H1 (cell line): ENCODE results near the gene UBN1. TPM values are rescaled to one million over a fixed set of nuclear protein-coding genes. Genes with fewer than 3 reads are reported as not detected.

Experiments used
- CTCF ChIA-PET: fragments of 300-600 bp; sonication (Branson Sonifier 250); formaldehyde crosslinking; loops from one replicate; lab custom pipeline; 2021; ENCODE audit not compliant: partially characterized antibody; lab: Charles Lee
- POLR2A ChIA-PET: fragments of 300-600 bp; sonication (Branson Sonifier 250); formaldehyde crosslinking; loops from one replicate; lab custom pipeline; 2021; ENCODE audit warnings: inconsistent platforms; ENCODE audit not compliant: partially characterized antibody; lab: Charles Lee
- DNase-seq, 2 experiments: peaks; one replicate each; pipeline versions ENCODE4 v3.0.0 to v3.0.0-alpha.2; 2010 to 2022; ENCODE audit warnings: low spot score in 2 of 2, low read depth in 1 of 2, mixed read lengths in 1 of 2
- FAIRE-seq: peaks from 2 replicates; lab custom pipeline; 2011; peaks lifted over from hg19 to GRCh38; lab: Jason Lieb, UNC
- H2AFZ ChIP-seq: 2 replicates; pipeline ENCODE4 v1.8.1; 2012; ENCODE audit warnings: low read length, inconsistent platforms
- H2AK5ac ChIP-seq: 2 replicates; pipeline ENCODE4 v1.6.1; 2013; ENCODE audit warnings: low read depth, low read length
- H2BK120ac ChIP-seq: replicated peaks from 2 replicates; pipeline ENCODE3; 2013; ENCODE audit warnings: low read depth, low read length, inconsistent platforms
- H2BK12ac ChIP-seq: 2 replicates; pipeline ENCODE4 v1.6.1; 2013; ENCODE audit warnings: low read depth, low read length
- H2BK15ac ChIP-seq: 2 replicates; pipeline ENCODE4 v1.6.1; 2013; ENCODE audit warnings: low read length
- H2BK20ac ChIP-seq: 2 replicates; pipeline ENCODE4 v1.6.1; 2013; ENCODE audit warnings: low read length
- H2BK5ac ChIP-seq: 2 replicates; pipeline ENCODE4 v1.6.1; 2013; ENCODE audit warnings: low read depth, low read length
- H3K14ac ChIP-seq: 2 replicates; pipeline ENCODE4 v1.6.1; 2013; ENCODE audit warnings: inconsistent platforms; ENCODE audit not compliant: insufficient read length
- H3K18ac ChIP-seq: 2 replicates; pipeline ENCODE4 v1.6.1; 2013; ENCODE audit warnings: low read length; ENCODE audit errors: extremely low read depth
- H3K23ac ChIP-seq: 2 replicates; pipeline ENCODE4 v1.6.1; 2013; ENCODE audit warnings: inconsistent platforms; ENCODE audit not compliant: insufficient read length
- H3K23me2 ChIP-seq: 2 replicates; pipeline ENCODE4 v1.6.1; 2013; ENCODE audit warnings: low read depth, low read length
- H3K27ac ChIP-seq: 2 replicates; pipeline ENCODE4 v1.6.1; 2011; ENCODE audit warnings: low read depth, low read length, inconsistent platforms
- H3K27me3 ChIP-seq, 4 experiments: replicated peaks in 1 of 4; 1 replicate in 1 of 4; 2 replicates in 3 of 4; pipeline versions ENCODE4 v1.6.1 to v1.8.1; 2011 to 2013; ENCODE audit warnings: low read length in 3 of 4, mild to moderate bottlenecking in 3 of 4, inconsistent platforms in 2 of 4, mixed read lengths in 2 of 4, moderate library complexity in 1 of 4; ENCODE audit not compliant: control insufficient read depth in 3 of 4, insufficient read depth in 3 of 4; ENCODE audit errors: extremely low read depth in 1 of 4
- H3K36me3 ChIP-seq, 4 experiments: 2 replicates each; pipeline versions ENCODE4 v1.6.1 to v1.8.1; 2011 to 2013; ENCODE audit warnings: mild to moderate bottlenecking in 4 of 4, low read length in 3 of 4, moderate library complexity in 2 of 4, control low read depth in 1 of 4, inconsistent platforms in 1 of 4; ENCODE audit not compliant: insufficient read depth in 4 of 4, control insufficient read depth in 2 of 4
- H3K4ac ChIP-seq: replicated peaks from 2 replicates; pipeline ENCODE3; 2013; ENCODE audit warnings: low read length, low read depth, mixed read lengths, inconsistent platforms; ENCODE audit not compliant: insufficient read length
- H3K4me1 ChIP-seq, 4 experiments: replicated peaks in 1 of 4; 1 replicate in 1 of 4; 2 replicates in 3 of 4; pipeline versions ENCODE4 v1.6.1 to v1.8.1; 2011 to 2013; ENCODE audit warnings: low read length in 3 of 4, inconsistent platforms in 2 of 4, mixed read lengths in 1 of 4; ENCODE audit not compliant: insufficient read depth in 4 of 4, control insufficient read depth in 3 of 4
- H3K4me2 ChIP-seq, 2 experiments: 2 replicates each; pipeline versions ENCODE4 v1.6.1 to v1.8.1; 2011 to 2013; ENCODE audit warnings: low read depth in 2 of 2, low read length in 2 of 2, control low read depth in 1 of 2, inconsistent platforms in 1 of 2, mild to moderate bottlenecking in 1 of 2; ENCODE audit not compliant: insufficient read depth in 1 of 2
- H3K4me3 ChIP-seq, 4 experiments: fragments of 200-600, 300-600 bp in 1 of 4; sonication (generic), shearing (Covaris generic), sonication (Bioruptor Twin) in 1 of 4; 2 replicates each; pipeline versions ENCODE4 v1.5.1 to v1.8.1; 2011 to 2016; ENCODE audit warnings: low read length in 4 of 4, low read depth in 3 of 4, control low read depth in 2 of 4, inconsistent platforms in 2 of 4, mild to moderate bottlenecking in 2 of 4, mixed read lengths in 1 of 4, moderate library complexity in 1 of 4; ENCODE audit not compliant: insufficient read depth in 2 of 4; ENCODE audit errors: extremely low read depth in 1 of 4
- H3K56ac ChIP-seq: replicated peaks from 2 replicates; pipeline ENCODE3; 2013; ENCODE audit warnings: low read depth, mild to moderate bottlenecking, mixed read lengths, low read length, inconsistent platforms; ENCODE audit not compliant: insufficient read length
- H3K79me1 ChIP-seq: 2 replicates; pipeline ENCODE4 v1.6.1; 2013; ENCODE audit warnings: low read depth, low read length, control low read depth
- H3K79me2 ChIP-seq, 2 experiments: 2 replicates each; pipeline versions ENCODE4 v1.6.1 to v1.8.1; 2012 to 2013; ENCODE audit warnings: low read length in 2 of 2, mild to moderate bottlenecking in 2 of 2, inconsistent platforms in 1 of 2; ENCODE audit not compliant: insufficient read depth in 2 of 2, control insufficient read depth in 1 of 2
- H3K9ac ChIP-seq, 4 experiments: replicated peaks in 1 of 4; 1 replicate in 1 of 4; 2 replicates in 3 of 4; pipeline versions ENCODE4 v1.6.1 to v1.8.1; 2011 to 2013; ENCODE audit warnings: low read depth in 3 of 4, low read length in 3 of 4, control low read depth in 2 of 4, mild to moderate bottlenecking in 2 of 4, moderate library complexity in 2 of 4, inconsistent platforms in 1 of 4; ENCODE audit errors: extremely low read depth in 1 of 4
- H3K9me3 ChIP-seq, 2 experiments: 2 replicates each; pipeline versions ENCODE4 v1.6.1 to v1.8.1; 2012 to 2013; ENCODE audit warnings: mild to moderate bottlenecking in 2 of 2, moderate library complexity in 2 of 2, control low read depth in 1 of 2, inconsistent platforms in 1 of 2, low read depth in 1 of 2, low read length in 1 of 2, mixed read lengths in 1 of 2; ENCODE audit not compliant: insufficient read depth in 2 of 2
- H4K20me1 ChIP-seq, 2 experiments: replicated peaks in 1 of 2; 2 replicates each; pipeline versions ENCODE3 to v1.8.1; 2011 to 2013; ENCODE audit warnings: inconsistent platforms in 2 of 2, low read length in 2 of 2, mild to moderate bottlenecking in 1 of 2; ENCODE audit not compliant: insufficient read depth in 2 of 2, control insufficient read depth in 1 of 2
- H4K5ac ChIP-seq: 2 replicates; pipeline ENCODE4 v1.6.1; 2013; ENCODE audit warnings: low read length, low read depth, mixed read lengths, inconsistent platforms; ENCODE audit not compliant: insufficient read length
- H4K8ac ChIP-seq: 2 replicates; pipeline ENCODE4 v1.8.0; 2013; ENCODE audit warnings: mild to moderate bottlenecking, moderate library complexity, low read length, inconsistent platforms; ENCODE audit not compliant: insufficient read depth; ENCODE audit errors: extremely low read depth
- H4K91ac ChIP-seq: replicated peaks from 2 replicates; pipeline ENCODE3; 2013; ENCODE audit warnings: low read length, mixed read lengths, inconsistent platforms; ENCODE audit not compliant: insufficient read length
- BACH1 ChIP-seq: IDR thresholded peaks from 2 replicates; pipeline ENCODE4 v1.6.1; 2012; ENCODE audit warnings: low read length, improper control_type of control experiment
- BCL11A ChIP-seq, 2 experiments: IDR thresholded peaks; one replicate each; pipeline ENCODE4 v1.6.1; 2011; ENCODE audit warnings: low read depth in 2 of 2, low read length in 2 of 2, mild to moderate bottlenecking in 2 of 2
- CBX5 ChIP-seq: fragments of 300-800, 300-1000 bp; sonication (generic); IDR thresholded peaks from 2 replicates; pipeline ENCODE4 v1.7.1; 2016; ENCODE audit warnings: antibody characterized with exemption, low read length, low read depth
- CEBPB ChIP-seq: IDR thresholded peaks from 2 replicates; pipeline ENCODE4 v1.6.1; 2012; ENCODE audit warnings: low read depth, low read length
- CHD1 ChIP-seq: IDR thresholded peaks from 2 replicates; pipeline ENCODE4 v1.6.1; 2012; ENCODE audit warnings: low read depth, low read length, improper control_type of control experiment
- CTBP2 ChIP-seq: IDR thresholded peaks from 2 replicates; pipeline ENCODE4 v1.7.0; 2011; ENCODE audit warnings: borderline replicate concordance, mild to moderate bottlenecking, moderate library complexity, mixed read lengths, low read length; ENCODE audit not compliant: insufficient read depth, insufficient read length
- FOSL1 ChIP-seq: IDR thresholded peaks from 2 replicates; pipeline ENCODE4 v1.6.1; 2011; ENCODE audit warnings: mild to moderate bottlenecking, low read depth, low read length, moderate library complexity; ENCODE audit not compliant: insufficient read depth
- GABPA ChIP-seq: IDR thresholded peaks from 2 replicates; pipeline ENCODE4 v1.6.1; 2011; ENCODE audit warnings: mild to moderate bottlenecking, low read length, moderate library complexity, borderline replicate concordance; ENCODE audit not compliant: insufficient read depth
- POLR2A ChIP-seq, 2 experiments: IDR thresholded peaks; 1 replicate in 1 of 2; 2 replicates in 1 of 2; pipeline ENCODE4 v1.6.1; 2011; ENCODE audit warnings: low read depth in 2 of 2, low read length in 2 of 2, mild to moderate bottlenecking in 2 of 2; ENCODE audit errors: control extremely low read depth in 1 of 2
- POLR2AphosphoS5 ChIP-seq: IDR thresholded peaks from 2 replicates; pipeline ENCODE4 v1.6.1; 2011; ENCODE audit warnings: low read depth, low read length
- RNF2 ChIP-seq: fragments of 200-900, 300-1000 bp; sonication (generic); IDR thresholded peaks from 2 replicates; pipeline ENCODE4 v1.7.1; 2016; ENCODE audit warnings: borderline replicate concordance, low read depth, mild to moderate bottlenecking, antibody characterized with exemption, low read length; ENCODE audit not compliant: poor library complexity, severe bottlenecking; ENCODE audit errors: missing control alignments
- TBP ChIP-seq: IDR thresholded peaks from 2 replicates; pipeline ENCODE4 v1.6.1; 2011; ENCODE audit warnings: low read depth, low read length, improper control_type of control experiment
- WGBS, 2 experiments: shearing (Covaris generic) in 1 of 2; methylation state at CpG; one replicate each; pipeline versions ENCODE4 v1.1.6 to v1.1.7; 2013 to 2015; ENCODE audit warnings: low lambda C conversion rate in 2 of 2, mixed read lengths in 2 of 2, inconsistent platforms in 1 of 2, low coverage in 1 of 2, missing lambda C conversion rate in 1 of 2; ENCODE audit not compliant: insufficient replicate concordance in 2 of 2, insufficient coverage in 1 of 2, insufficient read length in 1 of 2; ENCODE audit errors: extremely low coverage in 1 of 2, missing lambda C conversion rate in 1 of 2; 5-methylcytosine and 5-hydroxymethylcytosine counted together
- polyA plus RNA-seq, 7 experiments: library from polyadenylated mRNA; depleted of rRNA in 3 of 7; stranded (reverse) in 5 of 7; unstranded in 2 of 7; fragments of >200 nt in 5 of 7; fragments of 200-250 nt in 2 of 7; gene quantifications; 1 replicate in 5 of 7; 2 replicates in 1 of 7; 4 replicates in 1 of 7; pipeline versions ENCODE4 v1.2.1 to v1.2.3, GENCODE V29; 2011 to 2013; ENCODE audit warnings: missing spikeins in 2 of 7, mixed read lengths in 2 of 7
- total RNA-seq: library from RNA; stranded (reverse); fragmentation: NEBNext Ultra II Directional; extraction: Animal tissue kit (Norgen Biotek cat#: 25700); gene quantifications from 2 replicates; pipeline ENCODE4 v1.2.1, GENCODE V29; 2021
- TF ChIP-seq, protein P1 (sequence below): IDR thresholded peaks from 2 replicates; pipeline ENCODE4 v1.6.1; 2012; ENCODE audit warnings: inconsistent platforms
- TF ChIP-seq, protein P2 (sequence below): IDR thresholded peaks from 2 replicates; pipeline ENCODE4 v1.6.1; 2011; ENCODE audit warnings: low read depth, mild to moderate bottlenecking, low read length; ENCODE audit not compliant: insufficient read depth

Gene UBN1
- total and polyA plus RNA-seq, 2 of the 8 experiments (the other 6 are each of a cell fraction or from before 2014, with no cell fraction given) = 16.2 to 37.0 TPM

- Histone ChIP-seq H4K20me1 (peaks cover 0 to 12% of the 10 kb centered on the region in 2 experiments), H2AFZ (no peak overlapping the region), H3K23me2 (no peaks in the 10 kb centered on the region), H3K27me3 (no peaks in the 10 kb centered on the region; a peak in 1 of 7 replicates), H3K4me2 (no peak overlapping the region), H2BK5ac (no peak overlapping the region), H4K5ac (no peak overlapping the region), H3K9me3 (peaks cover 4 to 5% of the 10 kb centered on the region in 2 experiments; a peak in 2 of 4 replicates), H3K56ac (no peak overlapping the region), H3K4me3 (no peak overlapping the region), H3K23ac (no peak overlapping the region), H3K79me2 (peaks cover 0 to 6% of the 10 kb centered on the region in 2 experiments; a peak in 2 of 4 replicates), H3K27ac (no peak overlapping the region), H3K4me1 (peaks cover 0 to 8% (median 3%) of the 10 kb centered on the region in 4 experiments; a peak in 4 of 7 replicates), H3K9ac (no peak overlapping the region), H4K8ac (no peak overlapping the region), H2BK120ac (no peak overlapping the region), H3K4ac (no peak overlapping the region), H3K36me3 (peaks cover 0 to 8% (median 2%) of the 10 kb centered on the region in 4 experiments; a peak in 3 of 8 replicates), H2BK15ac (no peak overlapping the region), H3K18ac (no peak overlapping the region), H4K91ac (no peak overlapping the region), H3K14ac (no peak overlapping the region), H3K79me1 (peaks cover 4% of the 10 kb centered on the region), H2BK12ac (no peak overlapping the region), H2BK20ac (no peak overlapping the region), H2AK5ac (no peak overlapping the region)
- ChIA-PET CTCF (interaction anchor here (1.0 to 1.9 kb wide), 2 partner anchors 44 to 245 kb away, joined by 3 to 5 read pairs; no protein-coding TSS in a partner anchor), POLR2A (no interaction called here)
- WGBS, 2 experiments = 88% methylated on average over 6 of the region's 6 CpGs; no CpG with 5 or more reads in 1 of the 2 experiments
- DNase-seq (no peak), FAIRE-seq (no peak)
- TF ChIP-seq CTBP2 = no peak
- TF ChIP-seq CEBPB = no peak
- no peak for TF ChIP-seq CBX5
- TF ChIP-seq BACH1 = no peak
- no peak for TF ChIP-seq CHD1
- no peak for TF ChIP-seq GABPA
- TF ChIP-seq RNF2 = no peak
- no peak for TF ChIP-seq POLR2A (IDR thresholded peaks at IDR 0.05; ENCODE audit: control extremely low read depth in 1 of 2, low read depth in 2 of 2, low read length in 2 of 2)
- TF ChIP-seq FOSL1 = no peak
- TF ChIP-seq POLR2AphosphoS5 = no peak
- TF ChIP-seq, protein P1, sequence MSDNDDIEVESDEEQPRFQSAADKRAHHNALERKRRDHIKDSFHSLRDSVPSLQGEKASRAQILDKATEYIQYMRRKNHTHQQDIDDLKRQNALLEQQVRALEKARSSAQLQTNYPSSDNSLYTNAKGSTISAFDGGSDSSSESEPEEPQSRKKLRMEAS = no peak
- TF ChIP-seq BCL11A (IDR thresholded peaks at IDR 0.05; ENCODE audit: low read depth in 2 of 2, low read length in 2 of 2) = no peak
- no peak for TF ChIP-seq TBP
- TF ChIP-seq, protein P2, sequence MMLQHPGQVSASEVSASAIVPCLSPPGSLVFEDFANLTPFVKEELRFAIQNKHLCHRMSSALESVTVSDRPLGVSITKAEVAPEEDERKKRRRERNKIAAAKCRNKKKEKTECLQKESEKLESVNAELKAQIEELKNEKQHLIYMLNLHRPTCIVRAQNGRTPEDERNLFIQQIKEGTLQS = no peak
Measured at GRCh38 chr16:4928227-4928626, 80.9 kb downstream of the UBN1 start.
